ENCODE results near the gene FNTB.

FNTB gene

GRCh38 chr14:64979336-64980074 lies 7.2 kb upstream of the FNTB start:
- H3K27ac ChIP-seq: no peak overlapping the region
- DNase-seq (ENCODE audit: low spot score): no peak
- TF ChIP-seq CTCF (IDR thresholded peaks at IDR 0.05): no peak
- no peak overlapping the region for H3K4me3 ChIP-seq

GRCh38 chr14:64983439-64984310 lies 3.0 kb upstream of the FNTB start:
- TF ChIP-seq CTCF (IDR thresholded peaks at IDR 0.05): peak; percentile 70
- no peak for DNase-seq (ENCODE audit: low spot score)
- Histone ChIP-seq H3K27ac (no peak overlapping the region), H3K4me3 (peak overlapping the region; percentile 42)

- Histone ChIP-seq H3K4me3 (peak overlapping the region; percentile 81), H3K27ac (peak overlapping the region; percentile 69 to 84)
- TF ChIP-seq CTCF (IDR thresholded peaks at IDR 0.05): no peak
- no peak for DNase-seq (ENCODE audit: low spot score)
These were observed 708 bp downstream of the FNTB start for GRCh38 chr14:64987438-64987767.

- Histone ChIP-seq H3K4me3 (no peak overlapping the region), H3K27ac (no peak overlapping the region)
- no peak for DNase-seq (ENCODE audit: low spot score)
- no peak for TF ChIP-seq CTCF (IDR thresholded peaks at IDR 0.05)
These were observed 3.6 kb downstream of the FNTB start for GRCh38 chr14:64990296-64990695.

GRCh38 chr14:64990939-64991338 lies 4.2 kb downstream of the FNTB start:
- TF ChIP-seq CTCF (IDR thresholded peaks at IDR 0.05): no peak
- H3K27ac ChIP-seq: no peak overlapping the region
- H3K4me3 ChIP-seq: no peak overlapping the region
- DNase-seq (ENCODE audit: low spot score): no peak

- no peak for TF ChIP-seq CTCF (IDR thresholded peaks at IDR 0.05)
- H3K4me3 ChIP-seq: no peak overlapping the region
- no peak overlapping the region for H3K27ac ChIP-seq
- no peak for DNase-seq (ENCODE audit: low spot score)
These were observed 5.7 kb downstream of the FNTB start for GRCh38 chr14:64992328-64992885.

Measured in coronary artery (tissue), 2 donors.